HepG2 (cell line): Measurements from ENCODE around the gene MFAP3L. TPM values are rescaled to one million over a fixed set of nuclear protein-coding genes. Genes with fewer than 3 reads are reported as not detected.
A peak's percentile ranks its signal among the peaks of the same experiment; 100 is the strongest.

Experiments used
- ARNT ChIP-seq: fragments of 450-650 bp; IDR thresholded peaks from 2 replicates; pipeline ENCODE4 v1.6.1; 2017
- GATAD2A ChIP-seq: IDR thresholded peaks from 2 replicates; pipeline ENCODE4 v1.6.1; 2016
- HCFC1 ChIP-seq: fragments of 150-350 bp; IDR thresholded peaks from 2 replicates; pipeline ENCODE4 v1.6.1; 2014; ENCODE audit warnings: low read depth, low read length
- HOXA9 ChIP-seq: sonication (generic); formaldehyde crosslinking; IDR thresholded peaks from 2 replicates; pipeline ENCODE4 v1.8.1; 2022; ENCODE audit warnings: missing genetic modification reagents, mild to moderate bottlenecking, moderate library complexity, borderline replicate concordance
- KAT2B ChIP-seq: fragments of 150-350 bp; IDR thresholded peaks from 2 replicates; pipeline ENCODE4 v1.6.1; 2014; ENCODE audit warnings: low read depth, low read length, borderline replicate concordance
- MAX ChIP-seq: IDR thresholded peaks from 2 replicates; pipeline ENCODE4 v1.6.1; 2012; ENCODE audit warnings: inconsistent platforms
- SUZ12 ChIP-seq: fragments of 150-350 bp; IDR thresholded peaks from 2 replicates; pipeline ENCODE4 v1.6.1; 2014; ENCODE audit warnings: low read depth, low read length
- TBL1XR1 ChIP-seq: fragments of 150-350 bp; IDR thresholded peaks from 2 replicates; pipeline ENCODE4 v1.6.1; 2014; ENCODE audit warnings: borderline replicate concordance, low read length; ENCODE audit not compliant: partially characterized antibody
- TEAD3 ChIP-seq: optimal IDR thresholded peaks from 2 replicates; pipeline ENCODE3; 2016; ENCODE audit warnings: borderline replicate concordance
- ZBTB7A ChIP-seq: sonication (generic); formaldehyde crosslinking; IDR thresholded peaks from 2 replicates; pipeline ENCODE4 v1.8.0; 2022; ENCODE audit warnings: mild to moderate bottlenecking, missing genetic modification reagents
- ZC3H4 ChIP-seq: sonication (generic); formaldehyde crosslinking; IDR thresholded peaks from 2 replicates; pipeline ENCODE4 v1.4.0; 2020; ENCODE audit warnings: missing genetic modification reagents, borderline replicate concordance
- ZMAT5 ChIP-seq: sonication (generic); formaldehyde crosslinking; IDR thresholded peaks from 2 replicates; pipeline ENCODE4 v1.5.0; 2020; ENCODE audit warnings: mild to moderate bottlenecking, low read depth, missing genetic modification reagents, borderline replicate concordance
- ZMYM3 ChIP-seq: sonication (generic); formaldehyde crosslinking; IDR thresholded peaks from 2 replicates; pipeline ENCODE4 v1.5.1; 2020; ENCODE audit warnings: mild to moderate bottlenecking, missing genetic modification reagents
- ZNF124 ChIP-seq: sonication (generic); formaldehyde crosslinking; IDR thresholded peaks from 2 replicates; pipeline ENCODE4 v1.4.0; 2020; ENCODE audit warnings: missing genetic modification reagents
- ZNF205 ChIP-seq: IDR thresholded peaks from 2 replicates; pipeline ENCODE4 v1.6.1; 2018; ENCODE audit warnings: missing biosample characterization, missing genetic modification reagents
- ZNF232 ChIP-seq: sonication (generic); formaldehyde crosslinking; IDR thresholded peaks from 2 replicates; pipeline ENCODE4 v1.4.0; 2020; ENCODE audit warnings: missing genetic modification reagents, borderline replicate concordance
- ZNF354B ChIP-seq: sonication (generic); formaldehyde crosslinking; IDR thresholded peaks from 2 replicates; pipeline ENCODE4 v1.8.0; 2022; ENCODE audit warnings: mild to moderate bottlenecking, missing genetic modification reagents
- ZNF772 ChIP-seq: sonication (generic); formaldehyde crosslinking; IDR thresholded peaks from 2 replicates; pipeline ENCODE4 v1.5.0; 2020; ENCODE audit warnings: mild to moderate bottlenecking, missing genetic modification reagents
- ZNF781 ChIP-seq: sonication (generic); formaldehyde crosslinking; IDR thresholded peaks from 2 replicates; pipeline ENCODE4 v1.5.1; 2020; ENCODE audit warnings: borderline replicate concordance, mild to moderate bottlenecking, missing genetic modification reagents; ENCODE audit errors: not compliant biosample characterization
- ZSCAN20 ChIP-seq: sonication (generic); formaldehyde crosslinking; IDR thresholded peaks from 2 replicates; pipeline ENCODE4 v1.4.0; 2020; ENCODE audit warnings: missing genetic modification reagents, mild to moderate bottlenecking, borderline replicate concordance
- polyA plus RNA-seq, 8 experiments: library from polyadenylated mRNA; depleted of rRNA in 3 of 8; stranded (reverse) in 7 of 8; unstranded in 1 of 8; fragments of >200 nt; fragmentation: Illumina TruSeq in 4 of 8; extraction: Trizol in 4 of 8; gene quantifications; 2 replicates each; pipeline versions ENCODE4 v1.2.1 to v1.2.3, GENCODE V29; 2011 to 2016; ENCODE audit warnings: low read depth in 4 of 8, missing spikeins in 1 of 8, mixed read lengths in 1 of 8; ENCODE audit not compliant: insufficient read depth in 1 of 8
- total RNA-seq, 5 experiments: library from RNA; depleted of rRNA; stranded (reverse); fragments of >200 nt; fragmentation: Illumina TruSeq; extraction: Trizol; gene quantifications; 2 replicates each; pipeline ENCODE4 v1.2.3, GENCODE V29; 2016; ENCODE audit warnings: low read depth in 1 of 5
- TF ChIP-seq, protein P1 (sequence below): sonication (generic); formaldehyde crosslinking; IDR thresholded peaks from 2 replicates; pipeline ENCODE4 v1.5.0; 2020; ENCODE audit warnings: missing genetic modification reagents
- TF ChIP-seq, protein P2 (sequence below): sonication (generic); formaldehyde crosslinking; IDR thresholded peaks from 2 replicates; pipeline ENCODE4 v1.5.0; 2020; ENCODE audit warnings: missing genetic modification reagents, mild to moderate bottlenecking, borderline replicate concordance
- TF ChIP-seq, protein P3 (sequence below): sonication (generic); formaldehyde crosslinking; IDR thresholded peaks from 2 replicates; pipeline ENCODE4 v1.4.0; 2020; ENCODE audit warnings: missing genetic modification reagents
- TF ChIP-seq, protein P4 (sequence below): sonication (generic); formaldehyde crosslinking; IDR thresholded peaks from 2 replicates; pipeline ENCODE4 v1.4.0; 2020; ENCODE audit warnings: mild to moderate bottlenecking, low read depth, missing genetic modification reagents
- TF ChIP-seq, protein P5 (sequence below): IDR thresholded peaks from 2 replicates; pipeline ENCODE4 v1.6.1; 2016; ENCODE audit warnings: mild to moderate bottlenecking

MFAP3L gene
- total and polyA plus RNA-seq, 2 of the 13 experiments (the other 11 are each of a cell fraction or from before 2014, with no cell fraction given), result 1.5 to 3.6 TPM

DNA sequence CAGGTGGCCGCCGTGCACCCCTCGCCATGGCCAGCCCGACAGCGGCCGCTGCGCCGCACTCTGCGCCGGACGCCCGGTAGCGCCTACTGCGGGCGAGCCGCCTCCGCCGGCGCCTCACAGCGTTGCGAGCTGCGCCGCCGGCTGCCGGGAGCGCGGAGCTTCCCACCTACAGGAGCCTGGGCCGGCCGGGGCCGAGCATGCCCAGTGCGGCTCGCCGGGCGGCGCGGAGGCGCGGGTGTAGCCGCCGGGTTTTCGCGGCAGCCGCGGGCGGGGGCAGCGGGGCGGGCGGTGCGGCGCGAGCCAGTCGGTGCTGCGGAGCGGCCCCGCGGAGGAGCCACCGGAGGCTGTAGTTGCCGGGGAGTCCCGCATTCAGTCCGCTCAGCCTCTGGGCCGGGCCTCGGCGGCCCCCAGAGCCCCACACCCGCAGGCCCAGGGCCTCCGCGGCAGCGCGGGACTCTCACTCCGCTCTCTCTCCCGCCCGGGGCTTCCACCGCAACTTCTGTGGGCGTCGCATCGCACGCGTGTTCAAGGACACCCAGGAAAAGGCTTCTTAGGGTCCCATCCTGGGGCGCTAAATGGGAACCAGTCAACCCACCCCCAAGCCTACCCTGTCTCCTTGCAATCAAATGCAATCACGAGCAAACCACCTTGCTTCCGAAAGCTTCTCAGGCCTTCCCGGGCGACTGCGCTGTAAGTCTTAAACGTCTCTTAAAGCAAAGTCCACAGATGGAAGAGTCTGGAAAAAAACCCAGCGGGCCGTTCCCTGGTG is at the start of gene MFAP3L (continued):
- TF ChIP-seq, protein P1, sequence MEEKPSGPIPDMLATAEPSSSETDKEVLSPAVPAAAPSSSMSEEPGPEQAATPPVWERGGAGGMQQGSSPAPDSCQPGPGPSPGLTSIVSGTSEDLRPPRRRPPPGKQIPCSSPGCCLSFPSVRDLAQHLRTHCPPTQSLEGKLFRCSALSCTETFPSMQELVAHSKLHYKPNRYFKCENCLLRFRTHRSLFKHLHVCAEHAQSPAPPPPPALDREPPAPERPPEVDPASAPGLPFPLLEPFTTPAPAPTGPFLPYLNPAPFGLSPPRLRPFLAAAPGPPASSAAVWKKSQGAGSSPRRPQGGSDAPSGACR (CRISPR knock-in tag), result no peak
- TF ChIP-seq HCFC1, result no peak
- no peak for TF ChIP-seq ZC3H4 (CRISPR knock-in tag)
- TF ChIP-seq, protein P2, sequence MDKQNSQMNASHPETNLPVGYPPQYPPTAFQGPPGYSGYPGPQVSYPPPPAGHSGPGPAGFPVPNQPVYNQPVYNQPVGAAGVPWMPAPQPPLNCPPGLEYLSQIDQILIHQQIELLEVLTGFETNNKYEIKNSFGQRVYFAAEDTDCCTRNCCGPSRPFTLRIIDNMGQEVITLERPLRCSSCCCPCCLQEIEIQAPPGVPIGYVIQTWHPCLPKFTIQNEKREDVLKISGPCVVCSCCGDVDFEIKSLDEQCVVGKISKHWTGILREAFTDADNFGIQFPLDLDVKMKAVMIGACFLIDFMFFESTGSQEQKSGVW (CRISPR knock-in tag), result no peak
- TF ChIP-seq ZNF124 (CRISPR knock-in tag), result no peak
- no peak for TF ChIP-seq HOXA9 (CRISPR knock-in tag)
- TF ChIP-seq, protein P3, sequence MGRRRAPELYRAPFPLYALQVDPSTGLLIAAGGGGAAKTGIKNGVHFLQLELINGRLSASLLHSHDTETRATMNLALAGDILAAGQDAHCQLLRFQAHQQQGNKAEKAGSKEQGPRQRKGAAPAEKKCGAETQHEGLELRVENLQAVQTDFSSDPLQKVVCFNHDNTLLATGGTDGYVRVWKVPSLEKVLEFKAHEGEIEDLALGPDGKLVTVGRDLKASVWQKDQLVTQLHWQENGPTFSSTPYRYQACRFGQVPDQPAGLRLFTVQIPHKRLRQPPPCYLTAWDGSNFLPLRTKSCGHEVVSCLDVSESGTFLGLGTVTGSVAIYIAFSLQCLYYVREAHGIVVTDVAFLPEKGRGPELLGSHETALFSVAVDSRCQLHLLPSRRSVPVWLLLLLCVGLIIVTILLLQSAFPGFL (CRISPR knock-in tag), result no peak
- TF ChIP-seq ZMAT5, result no peak
- TF ChIP-seq, protein P4, sequence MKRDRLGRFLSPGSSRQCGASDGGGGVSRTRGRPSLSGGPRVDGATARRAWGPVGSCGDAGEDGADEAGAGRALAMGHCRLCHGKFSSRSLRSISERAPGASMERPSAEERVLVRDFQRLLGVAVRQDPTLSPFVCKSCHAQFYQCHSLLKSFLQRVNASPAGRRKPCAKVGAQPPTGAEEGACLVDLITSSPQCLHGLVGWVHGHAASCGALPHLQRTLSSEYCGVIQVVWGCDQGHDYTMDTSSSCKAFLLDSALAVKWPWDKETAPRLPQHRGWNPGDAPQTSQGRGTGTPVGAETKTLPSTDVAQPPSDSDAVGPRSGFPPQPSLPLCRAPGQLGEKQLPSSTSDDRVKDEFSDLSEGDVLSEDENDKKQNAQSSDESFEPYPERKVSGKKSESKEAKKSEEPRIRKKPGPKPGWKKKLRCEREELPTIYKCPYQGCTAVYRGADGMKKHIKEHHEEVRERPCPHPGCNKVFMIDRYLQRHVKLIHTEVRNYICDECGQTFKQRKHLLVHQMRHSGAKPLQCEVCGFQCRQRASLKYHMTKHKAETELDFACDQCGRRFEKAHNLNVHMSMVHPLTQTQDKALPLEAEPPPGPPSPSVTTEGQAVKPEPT (CRISPR knock-in tag), result no peak
- TF ChIP-seq KAT2B, result no peak
- no peak; the same call in 1 of the 2 replicates for TF ChIP-seq ZMYM3
- TF ChIP-seq TEAD3 (CRISPR knock-in tag), result no peak
- TF ChIP-seq MAX, result peak; percentile 80
- no peak for TF ChIP-seq SUZ12
- TF ChIP-seq, protein P5, sequence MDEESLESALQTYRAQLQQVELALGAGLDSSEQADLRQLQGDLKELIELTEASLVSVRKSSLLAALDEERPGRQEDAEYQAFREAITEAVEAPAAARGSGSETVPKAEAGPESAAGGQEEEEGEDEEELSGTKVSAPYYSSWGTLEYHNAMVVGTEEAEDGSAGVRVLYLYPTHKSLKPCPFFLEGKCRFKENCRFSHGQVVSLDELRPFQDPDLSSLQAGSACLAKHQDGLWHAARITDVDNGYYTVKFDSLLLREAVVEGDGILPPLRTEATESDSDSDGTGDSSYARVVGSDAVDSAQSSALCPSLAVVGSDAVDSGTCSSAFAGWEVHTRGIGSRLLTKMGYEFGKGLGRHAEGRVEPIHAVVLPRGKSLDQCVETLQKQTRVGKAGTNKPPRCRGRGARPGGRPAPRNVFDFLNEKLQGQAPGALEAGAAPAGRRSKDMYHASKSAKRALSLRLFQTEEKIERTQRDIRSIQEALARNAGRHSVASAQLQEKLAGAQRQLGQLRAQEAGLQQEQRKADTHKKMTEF, result no peak; the same call in 1 of the 2 replicates
- no peak for TF ChIP-seq ZNF781 (CRISPR knock-in tag)
- TF ChIP-seq ZNF232, result no peak
- no peak for TF ChIP-seq ZBTB7A (CRISPR knock-in tag)
- TF ChIP-seq GATAD2A (CRISPR knock-in tag), result no peak
- no peak for TF ChIP-seq ARNT
- TF ChIP-seq ZNF772 (CRISPR knock-in tag), result no peak
- no peak for TF ChIP-seq ZNF354B (CRISPR knock-in tag)
- no peak for TF ChIP-seq TBL1XR1
- TF ChIP-seq ZSCAN20, result no peak
- TF ChIP-seq ZNF205 (CRISPR knock-in tag), result no peak
